Epithelial cell of esophagus (primary cell): ENCODE results near the gene PDIA2.
"Not testable (repeated sequence)": the region's sequence is repeated elsewhere in the genome, so short reads cannot be mapped to it uniquely, and the experiment has no call there.

Source experiments
- DNase-seq: peaks from one replicate; pipeline ENCODE4 v3.0.0; 2010; ENCODE audit warnings: low read depth
- H3K4me3 ChIP-seq: 2 replicates; pipeline ENCODE4 v1.5.1; 2011; ENCODE audit warnings: mild to moderate bottlenecking, low read length, control low read depth
- TF ChIP-seq, protein P1 (sequence below): IDR thresholded peaks from 2 replicates; pipeline ENCODE4 v1.5.1; 2011; ENCODE audit warnings: low read depth, mild to moderate bottlenecking, low read length, control low read depth, inconsistent platforms; ENCODE audit not compliant: insufficient read depth; ENCODE audit errors: missing control alignments

PDIA2 gene

DNA sequence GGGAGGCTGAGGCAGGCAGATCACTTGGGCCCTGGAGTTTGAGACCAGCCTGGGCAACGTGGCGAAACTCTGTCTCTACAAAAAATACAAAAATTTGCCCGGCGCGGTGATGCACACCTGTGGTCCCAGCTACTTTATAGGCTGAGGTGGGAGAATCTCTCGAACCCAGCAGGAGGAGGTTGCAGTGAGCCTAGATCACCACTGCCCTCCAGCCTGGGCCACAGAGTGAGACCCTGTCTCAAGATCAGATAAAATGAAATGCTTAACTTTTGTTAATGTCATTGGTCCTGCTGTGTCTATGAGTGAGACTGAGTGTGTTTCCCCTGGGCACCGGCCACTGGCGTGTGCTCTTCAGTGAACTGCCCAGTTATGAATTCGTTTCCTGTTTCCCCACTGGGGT is 37.9 kb upstream of the PDIA2 start:
- no peak overlapping the region for H3K4me3 ChIP-seq
- TF ChIP-seq, protein P1, sequence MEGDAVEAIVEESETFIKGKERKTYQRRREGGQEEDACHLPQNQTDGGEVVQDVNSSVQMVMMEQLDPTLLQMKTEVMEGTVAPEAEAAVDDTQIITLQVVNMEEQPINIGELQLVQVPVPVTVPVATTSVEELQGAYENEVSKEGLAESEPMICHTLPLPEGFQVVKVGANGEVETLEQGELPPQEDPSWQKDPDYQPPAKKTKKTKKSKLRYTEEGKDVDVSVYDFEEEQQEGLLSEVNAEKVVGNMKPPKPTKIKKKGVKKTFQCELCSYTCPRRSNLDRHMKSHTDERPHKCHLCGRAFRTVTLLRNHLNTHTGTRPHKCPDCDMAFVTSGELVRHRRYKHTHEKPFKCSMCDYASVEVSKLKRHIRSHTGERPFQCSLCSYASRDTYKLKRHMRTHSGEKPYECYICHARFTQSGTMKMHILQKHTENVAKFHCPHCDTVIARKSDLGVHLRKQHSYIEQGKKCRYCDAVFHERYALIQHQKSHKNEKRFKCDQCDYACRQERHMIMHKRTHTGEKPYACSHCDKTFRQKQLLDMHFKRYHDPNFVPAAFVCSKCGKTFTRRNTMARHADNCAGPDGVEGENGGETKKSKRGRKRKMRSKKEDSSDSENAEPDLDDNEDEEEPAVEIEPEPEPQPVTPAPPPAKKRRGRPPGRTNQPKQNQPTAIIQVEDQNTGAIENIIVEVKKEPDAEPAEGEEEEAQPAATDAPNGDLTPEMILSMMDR, result no peak
- DNase-seq, result no peak

DNA sequence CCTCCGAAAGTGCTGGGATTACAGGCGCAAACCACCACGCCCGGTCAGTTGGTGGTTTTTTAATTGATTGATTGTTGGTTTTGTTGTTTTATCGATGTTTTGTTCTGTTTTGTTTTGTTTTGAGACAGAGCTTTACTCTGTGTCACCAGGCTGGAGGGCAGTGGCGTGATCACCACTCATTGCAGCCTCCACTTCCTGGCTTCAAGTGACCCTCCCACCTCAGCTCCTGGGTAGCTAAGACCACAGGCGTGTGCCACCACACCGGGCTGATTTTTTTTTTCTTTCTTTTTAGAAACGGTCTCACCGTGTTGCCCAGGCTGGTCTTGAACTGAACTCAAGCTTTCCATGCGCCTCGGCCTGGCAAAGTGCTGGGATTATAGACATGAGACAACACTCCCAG is 35.9 kb upstream of the PDIA2 start:
- DNase-seq, result no peak
- H3K4me3 ChIP-seq, result no peak overlapping the region
- TF ChIP-seq, protein P1, result no peak

DNA sequence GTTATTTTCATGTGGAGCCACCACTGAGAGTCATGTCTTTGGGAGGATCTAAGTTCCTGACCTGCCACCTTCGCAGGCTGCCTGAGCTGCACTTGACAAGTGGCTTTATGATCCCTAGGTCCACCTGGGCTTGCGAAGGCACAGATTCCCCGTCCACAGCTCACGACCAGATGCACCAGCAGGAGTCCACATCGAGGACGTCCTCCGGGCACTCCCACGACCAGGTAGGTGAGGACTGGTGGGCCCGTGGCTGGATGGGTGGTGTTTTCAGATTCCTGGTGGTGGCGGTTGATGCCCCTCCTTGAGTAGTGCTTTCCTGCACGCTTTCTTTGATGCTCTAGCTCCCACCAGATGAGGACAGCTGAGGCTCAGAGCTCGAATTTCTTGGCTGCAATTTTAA is 33.5 kb upstream of the PDIA2 start:
- TF ChIP-seq, protein P1, result no peak
- H3K4me3 ChIP-seq, result no peak overlapping the region
- DNase-seq, result no peak

DNA sequence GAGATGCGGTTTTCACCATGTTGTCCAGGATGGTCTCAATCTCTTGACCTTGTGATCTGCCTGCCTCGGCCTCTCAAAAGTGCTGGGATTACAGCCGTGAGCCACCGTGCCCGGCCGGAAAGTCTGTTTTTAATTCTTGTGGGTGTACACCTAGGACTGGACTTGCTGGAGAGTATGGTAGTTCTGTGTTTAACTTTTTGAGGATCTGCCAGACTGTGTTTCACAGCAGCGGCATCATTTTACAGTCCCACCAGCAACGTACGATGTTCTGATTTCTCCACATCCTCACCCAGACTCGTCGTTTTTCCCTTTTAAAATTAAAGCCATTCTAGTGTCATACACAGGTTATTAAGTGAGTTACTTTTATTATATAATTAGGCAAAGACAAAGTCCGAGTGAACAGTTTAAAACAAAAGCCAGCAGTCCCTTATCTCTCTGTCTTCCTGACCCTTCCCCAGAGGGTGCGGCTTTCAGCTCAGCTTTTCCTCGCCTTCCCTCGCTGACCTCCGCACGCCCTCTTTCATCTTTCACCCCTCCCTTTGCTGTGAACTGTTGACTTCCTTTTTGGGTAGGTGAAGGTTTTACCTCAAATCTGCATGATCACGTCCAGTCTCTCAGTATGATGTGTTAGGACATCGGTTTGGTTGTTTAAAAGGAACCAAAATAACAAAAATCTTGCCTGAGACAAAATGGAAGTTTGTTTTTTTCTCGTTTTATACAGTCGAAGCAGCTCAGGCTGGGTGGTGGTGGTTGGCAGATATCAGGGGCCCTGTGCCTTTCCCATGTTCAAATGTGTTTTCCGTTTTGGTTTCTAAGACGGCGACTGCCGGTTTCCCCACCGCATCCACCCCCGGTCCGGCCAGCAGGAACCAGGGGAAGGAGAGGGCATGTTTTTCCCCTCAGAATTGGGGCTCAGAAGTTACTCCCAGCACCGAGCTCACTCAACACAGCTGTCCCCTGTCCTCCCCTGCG is 30.3 kb upstream of the PDIA2 start:
- TF ChIP-seq, protein P1, result no peak
- no peak overlapping the region for H3K4me3 ChIP-seq
- DNase-seq, result no peak

DNA sequence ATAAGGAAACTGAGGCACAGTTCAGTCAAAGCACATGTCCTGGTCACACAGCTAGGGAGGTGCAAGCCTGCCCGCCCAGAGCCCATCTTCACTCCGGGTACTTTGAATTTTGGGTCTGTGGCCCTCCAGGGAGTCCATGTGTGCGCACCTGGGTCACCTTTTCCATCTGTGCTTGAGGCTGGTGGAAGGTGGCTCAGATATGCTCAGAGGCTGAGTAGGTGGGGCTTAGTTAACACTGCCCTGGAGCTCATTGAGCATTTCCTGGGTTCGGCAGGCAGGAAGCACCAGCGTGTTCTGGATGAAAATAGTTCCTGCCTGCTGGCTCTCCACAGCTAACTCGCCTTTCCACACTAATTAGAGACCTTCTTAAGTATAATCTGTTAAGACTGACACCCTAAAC is 29.1 kb upstream of the PDIA2 start:
- DNase-seq, result no peak
- H3K4me3 ChIP-seq, result no peak overlapping the region
- TF ChIP-seq, protein P1, result no peak

DNA sequence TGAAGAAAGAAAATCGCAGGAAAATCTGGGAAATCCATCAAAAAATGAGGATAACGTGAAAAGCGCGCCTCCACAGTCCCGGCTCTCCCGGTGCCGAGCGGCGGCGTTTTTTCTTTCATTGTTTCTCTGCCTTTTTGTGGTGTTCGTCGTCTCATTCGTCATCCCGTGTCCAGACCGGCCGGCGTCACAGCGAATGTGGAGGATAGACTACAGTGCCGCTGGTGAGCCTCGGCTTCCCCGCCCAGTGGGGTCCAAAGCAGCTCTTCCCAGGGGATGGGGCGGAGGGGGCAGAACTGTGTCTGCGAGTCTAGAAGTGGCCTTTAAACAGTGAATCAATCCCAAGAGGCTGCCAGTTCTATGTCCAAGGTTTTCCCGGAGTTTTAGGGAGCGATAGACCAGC is 28.5 kb upstream of the PDIA2 start:
- H3K4me3 ChIP-seq, result no peak overlapping the region
- TF ChIP-seq, protein P1, result no peak
- DNase-seq, result no peak

DNA sequence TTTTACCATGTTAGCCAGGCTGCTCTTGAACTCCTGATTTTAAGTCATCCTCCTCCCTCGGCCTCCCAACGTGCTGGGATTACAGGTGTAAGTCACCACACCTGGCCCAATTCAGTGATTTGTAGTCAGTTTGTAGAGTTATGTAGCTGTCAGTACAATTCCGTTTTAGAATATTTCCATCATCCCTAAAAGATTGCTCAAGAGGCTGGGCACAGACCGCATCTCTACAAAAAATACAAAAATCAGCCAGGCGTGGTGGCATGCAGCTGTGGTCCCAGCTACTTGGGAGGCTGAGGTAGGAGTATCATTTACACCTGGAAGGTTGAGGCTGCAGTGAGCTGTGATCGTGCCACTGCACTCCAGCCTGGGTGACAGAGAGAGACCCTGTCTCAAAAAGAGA is 27.8 kb upstream of the PDIA2 start:
- no peak overlapping the region for H3K4me3 ChIP-seq
- DNase-seq, result no peak
- TF ChIP-seq, protein P1, result no peak

DNA sequence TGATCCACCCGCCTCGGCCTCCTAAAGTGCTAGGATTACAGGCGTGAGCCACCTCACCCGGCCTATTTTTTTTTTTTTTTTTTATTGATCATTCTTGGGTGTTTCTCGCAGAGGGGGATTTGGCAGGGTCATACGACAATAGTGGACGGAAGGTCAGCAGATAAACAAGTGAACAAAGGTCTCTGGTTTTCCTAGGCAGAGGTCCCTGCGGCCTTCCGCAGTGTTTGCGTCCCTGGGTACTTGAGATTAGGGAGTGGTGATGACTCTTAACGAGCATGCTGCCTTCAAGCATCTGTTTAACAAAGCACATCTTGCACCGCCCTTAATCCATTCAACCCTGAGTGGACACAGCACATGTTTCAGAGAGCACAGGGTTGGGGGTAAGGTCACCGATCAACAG is 24.9 kb upstream of the PDIA2 start:
- not testable (repeated sequence) for DNase-seq, H3K4me3 ChIP-seq
